ENCODE data around the gene CCDC12. TPM values are rescaled to one million over a fixed set of nuclear protein-coding genes. Genes with fewer than 3 reads are reported as not detected.
A peak's percentile ranks its signal among the peaks of the same experiment; 100 is the strongest.
"Not testable (repeated sequence)": the region's sequence is repeated elsewhere in the genome, so short reads cannot be mapped to it uniquely, and the experiment has no call there.

Gene CCDC12
- polyA plus RNA-seq, 6 donors from 2014 or later, result 119 to 157 (median 123) TPM

DNA sequence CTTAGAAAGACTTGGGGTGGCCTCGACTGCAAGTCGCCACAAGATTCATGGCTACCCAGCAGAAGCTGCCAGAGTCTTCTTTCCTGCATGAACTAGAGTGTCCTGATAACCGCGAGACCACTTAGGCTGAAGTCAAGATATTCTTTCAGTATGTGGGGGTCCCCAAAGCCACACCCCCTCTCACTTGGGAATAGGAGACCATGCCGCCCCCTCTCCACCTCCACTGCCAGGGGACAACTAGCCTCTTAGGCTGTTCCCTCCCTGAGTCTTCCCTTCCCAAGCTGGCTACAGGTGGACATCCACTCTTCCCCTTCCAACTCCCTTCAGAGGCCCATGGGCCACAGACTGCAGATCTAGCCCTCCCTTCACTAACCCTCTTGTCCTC is 1.3 kb upstream of the CCDC12 start:
- Mint-ChIP-seq H3K27ac (peak overlapping the region in 4 of 6 donors; percentile 81 to 96 (median 86)), H3K36me3 (no peaks in the 10 kb centered on the region), H3K4me1 (peaks cover 54 to 72% (median 54%) of the 10 kb centered on the region in 3 donors), H3K27me3 (no peaks in the 10 kb centered on the region), H3K4me3 (peak overlapping the region; percentile 66 to 100 (median 88)), H3K9me3 (no peaks in the 10 kb centered on the region)
- ATAC-seq (ENCODE audit: low read depth in 2 of 2) (no peak), DNase-seq (no peak)

- Mint-ChIP-seq H3K4me1 (peaks cover 62 to 90% (median 68%) of the 10 kb centered on the region in 3 donors), H3K27me3 (no peaks in the 10 kb centered on the region), H3K9me3 (no peaks in the 10 kb centered on the region), H3K36me3 (no peaks in the 10 kb centered on the region), H3K27ac (peak overlapping the region; percentile 66 to 99 (median 96)), H3K4me3 (peak overlapping the region; percentile 87 to 100 (median 96))
- peak; percentile 63 for DNase-seq
- peak; percentile 32 to 41 for ATAC-seq (ENCODE audit: low read depth in 2 of 2)
Observed at GRCh38 chr3:46974421-46975171, 1.9 kb downstream of the CCDC12 start.

GRCh38 chr3:46972396-46972795 is 4.1 kb downstream of the CCDC12 start:
- Mint-ChIP-seq H3K27ac (peak overlapping the region; percentile 77 to 93 (median 90)), H3K27me3 (no peaks in the 10 kb centered on the region), H3K36me3 (no peaks in the 10 kb centered on the region), H3K4me1 (peaks cover 61 to 97% (median 72%) of the 10 kb centered on the region in 3 donors), H3K9me3 (no peaks in the 10 kb centered on the region), H3K4me3 (peak overlapping the region; percentile 76 to 92 (median 86))
- ATAC-seq (ENCODE audit: low read depth in 2 of 2) (no peak), DNase-seq (peak; percentile 20)

GRCh38 chr3:46971742-46972141 is 4.8 kb downstream of the CCDC12 start:
- H3K9me3 Mint-ChIP-seq, result no peaks in the 10 kb centered on the region
- peak overlapping the region; percentile 76 to 92 (median 86) for H3K4me3 Mint-ChIP-seq
- H3K27me3 Mint-ChIP-seq, result no peaks in the 10 kb centered on the region
- H3K36me3 Mint-ChIP-seq, result no peaks in the 10 kb centered on the region
- DNase-seq (no peak), ATAC-seq (ENCODE audit: low read depth in 2 of 2) (peak in 1 of 2 donors; percentile 4)
- H3K4me1 Mint-ChIP-seq, result peaks cover 65 to 97% (median 76%) of the 10 kb centered on the region in 3 donors
- H3K27ac Mint-ChIP-seq, result peak overlapping the region; percentile 53 to 93 (median 90)

DNA sequence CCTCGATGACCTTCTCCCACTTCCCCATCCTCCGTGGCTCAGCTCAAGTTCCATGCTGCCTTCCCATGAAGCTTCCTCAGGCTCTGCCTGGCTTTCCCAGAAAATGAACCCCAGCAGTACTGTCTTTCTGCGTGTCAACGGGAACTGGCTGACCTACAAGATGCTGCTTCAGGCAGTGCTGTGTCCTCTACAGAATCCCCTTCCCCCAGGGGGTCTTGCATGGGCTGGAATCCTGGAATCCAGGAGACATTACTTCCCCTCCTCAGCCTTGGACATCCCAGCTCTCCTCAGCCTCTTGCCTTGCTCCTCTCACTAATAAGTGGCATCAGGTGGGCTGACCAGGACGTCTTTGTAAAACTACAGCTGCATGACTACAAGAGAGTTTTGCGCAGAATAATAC is 5.4 kb downstream of the CCDC12 start:
- ATAC-seq (ENCODE audit: low read depth in 2 of 2) (no peak), DNase-seq (no peak)
- no peaks in the 10 kb centered on the region for H3K36me3 Mint-ChIP-seq
- no peaks in the 10 kb centered on the region for H3K9me3 Mint-ChIP-seq
- H3K4me3 Mint-ChIP-seq, result peak overlapping the region; percentile 76 to 92 (median 86)
- H3K4me1 Mint-ChIP-seq, result peaks cover 66 to 98% (median 82%) of the 10 kb centered on the region in 3 donors
- no peaks in the 10 kb centered on the region for H3K27me3 Mint-ChIP-seq
- peak overlapping the region; percentile 53 to 93 (median 91) for H3K27ac Mint-ChIP-seq

DNA sequence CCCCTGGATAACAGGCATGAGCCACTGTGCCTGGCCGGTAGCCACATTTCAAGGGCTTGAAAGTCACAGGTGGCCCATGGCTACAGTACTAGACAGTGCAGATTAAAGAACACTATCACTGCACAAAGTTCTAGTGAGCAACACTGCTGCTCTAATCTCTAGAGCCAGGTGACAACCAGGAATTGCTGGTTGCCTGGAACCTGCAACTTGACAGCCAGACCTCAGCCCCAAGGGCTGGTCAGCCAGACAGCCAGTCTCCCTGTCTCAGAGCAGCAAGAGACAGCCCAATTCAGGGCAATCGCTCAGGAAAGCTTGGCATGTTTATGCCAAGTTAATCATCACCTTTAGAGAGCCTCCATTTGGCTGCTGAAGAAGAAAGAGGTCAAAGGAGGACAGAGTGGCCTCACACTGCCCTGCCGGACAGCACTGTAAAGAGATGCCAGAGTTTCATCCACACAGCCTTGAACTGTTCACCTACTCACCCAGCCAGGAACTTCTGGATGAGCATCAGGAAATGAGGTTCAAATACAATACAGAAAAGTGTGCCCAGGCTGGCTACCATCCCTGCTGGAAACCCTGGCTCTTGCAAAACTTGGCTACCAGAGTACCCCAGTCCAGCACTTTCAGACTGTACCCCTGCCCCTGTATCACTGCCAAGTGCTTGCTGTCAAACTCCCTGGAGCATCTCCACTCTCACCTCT is 6.0 kb downstream of the CCDC12 start:
- peak overlapping the region in 4 of 6 donors; percentile 76 to 91 (median 88) for H3K27ac Mint-ChIP-seq
- H3K4me3 Mint-ChIP-seq, result peak overlapping the region in 6 of 8 donors; percentile 76 to 91 (median 86)
- no peak for ATAC-seq (ENCODE audit: low read depth in 2 of 2)
- DNase-seq, result no peak
- no peaks in the 10 kb centered on the region for H3K36me3 Mint-ChIP-seq
- H3K27me3 Mint-ChIP-seq, result no peaks in the 10 kb centered on the region
- H3K9me3 Mint-ChIP-seq, result no peaks in the 10 kb centered on the region
- peaks cover 72 to 100% (median 88%) of the 10 kb centered on the region in 3 donors for H3K4me1 Mint-ChIP-seq

DNA sequence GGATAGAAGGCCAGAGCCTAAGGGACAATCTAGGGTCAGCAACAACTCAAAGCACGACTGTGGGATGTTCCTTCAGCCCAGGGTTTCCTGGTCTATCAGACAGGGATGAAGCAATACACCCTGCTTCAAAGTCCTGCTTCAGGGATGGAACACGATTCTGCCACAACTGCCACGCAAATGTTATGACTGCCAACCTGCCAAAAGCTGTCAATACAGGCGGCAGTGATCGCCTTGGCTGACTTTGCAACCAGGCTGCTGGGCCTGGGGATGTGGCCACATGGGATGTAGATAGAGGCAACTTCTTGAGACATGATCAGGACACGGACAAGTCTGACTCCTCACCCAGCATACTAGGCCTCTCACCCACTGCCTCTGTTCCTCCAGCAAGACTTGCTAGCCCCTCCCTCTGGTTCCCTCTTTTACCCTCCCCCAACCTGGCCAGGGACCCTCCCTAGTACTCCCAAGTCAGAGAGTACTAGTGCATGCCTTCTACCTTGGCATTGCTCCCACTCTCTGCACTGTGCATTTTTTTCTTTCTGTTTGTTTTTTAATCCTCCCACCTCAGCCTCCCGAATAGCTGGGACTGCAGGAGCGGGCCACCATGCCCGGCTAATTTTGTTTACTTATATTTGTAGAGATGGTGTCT is 7.6 kb downstream of the CCDC12 start:
- H3K27me3 Mint-ChIP-seq, result no peaks in the 10 kb centered on the region
- H3K4me3 Mint-ChIP-seq, result peak overlapping the region in 2 of 8 donors; percentile 41 to 52
- no peak for ATAC-seq (ENCODE audit: low read depth in 2 of 2)
- H3K4me1 Mint-ChIP-seq, result peaks cover 69 to 90% (median 83%) of the 10 kb centered on the region in 3 donors
- no peak for DNase-seq
- H3K36me3 Mint-ChIP-seq, result no peaks in the 10 kb centered on the region
- peak overlapping the region in 4 of 6 donors; percentile 2 to 70 (median 48) for H3K27ac Mint-ChIP-seq
- no peaks in the 10 kb centered on the region for H3K9me3 Mint-ChIP-seq

GRCh38 chr3:46966811-46967210 is 9.7 kb downstream of the CCDC12 start:
- peak overlapping the region in 6 of 8 donors; percentile 34 to 70 (median 54) for H3K4me3 Mint-ChIP-seq
- ATAC-seq (ENCODE audit: low read depth in 2 of 2), result no peak
- peaks cover 64 to 80% (median 75%) of the 10 kb centered on the region in 3 donors for H3K4me1 Mint-ChIP-seq
- peaks cover 5 to 7% of the 10 kb centered on the region in 2 donors for H3K36me3 Mint-ChIP-seq
- peak overlapping the region in 4 of 6 donors; percentile 75 to 96 (median 90) for H3K27ac Mint-ChIP-seq
- no peaks in the 10 kb centered on the region for H3K9me3 Mint-ChIP-seq
- no peaks in the 10 kb centered on the region for H3K27me3 Mint-ChIP-seq
- DNase-seq, result no peak

DNA sequence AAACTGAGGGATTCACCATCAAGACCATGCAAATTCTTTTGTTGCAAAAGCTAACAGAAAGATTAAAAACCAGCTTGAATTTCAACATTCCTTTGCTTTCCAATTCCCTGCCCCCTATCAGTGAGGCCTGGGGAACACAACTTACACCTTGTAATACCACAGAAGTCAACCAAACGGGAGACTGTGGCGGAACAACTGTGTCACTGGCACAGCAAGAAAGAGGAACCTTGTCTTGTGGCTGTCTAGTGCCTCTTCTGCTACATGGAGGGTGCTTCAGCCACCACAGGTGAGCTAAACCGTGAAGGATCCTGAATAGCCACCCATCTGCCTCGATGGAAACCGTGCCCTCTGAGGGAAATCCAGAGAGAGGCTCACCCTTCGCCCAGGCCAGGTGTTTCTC is 11.4 kb downstream of the CCDC12 start:
- Mint-ChIP-seq H3K27me3 (no peaks in the 10 kb centered on the region), H3K4me3 (peak overlapping the region in 7 of 8 donors; percentile 41 to 78 (median 59)), H3K27ac (peak overlapping the region in 5 of 6 donors; percentile 74 to 95 (median 87)), H3K36me3 (peaks cover 5 to 7% of the 10 kb centered on the region in 2 donors), H3K9me3 (no peaks in the 10 kb centered on the region), H3K4me1 (peaks cover 66 to 80% (median 75%) of the 10 kb centered on the region in 3 donors)
- peak; percentile 45 for DNase-seq
- ATAC-seq (ENCODE audit: low read depth in 2 of 2), result peak; percentile 98 to 99

- not testable (repeated sequence) for H3K27me3 Mint-ChIP-seq; H3K9me3 Mint-ChIP-seq; H3K36me3 Mint-ChIP-seq; H3K4me3 Mint-ChIP-seq; H3K27ac Mint-ChIP-seq; DNase-seq; ATAC-seq (ENCODE audit: low read depth in 2 of 2)
- peaks cover 72 to 80% (median 77%) of the 10 kb centered on the region in 3 donors for H3K4me1 Mint-ChIP-seq
Observed at GRCh38 chr3:46964038-46964590, 12.4 kb downstream of the CCDC12 start.

DNA sequence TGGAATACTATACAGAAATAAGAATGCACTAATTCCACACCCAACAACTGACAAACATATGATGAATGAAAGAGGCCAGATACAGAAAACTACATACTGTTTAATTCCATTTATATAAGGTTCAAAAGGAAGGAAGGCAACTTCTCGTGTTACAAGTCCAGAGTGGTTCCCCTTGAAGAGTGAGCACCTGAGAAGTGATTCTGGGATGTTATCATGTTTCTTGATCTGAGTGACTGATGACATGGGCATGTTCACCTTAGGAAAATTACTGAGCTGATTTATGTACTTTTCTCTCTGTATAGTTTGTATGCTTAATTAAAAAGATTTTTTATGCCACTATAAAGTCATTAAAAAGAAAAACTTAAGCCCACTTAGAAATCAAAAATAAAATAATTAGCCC is 13.6 kb downstream of the CCDC12 start:
- no peak for DNase-seq
- no peak for ATAC-seq (ENCODE audit: low read depth in 2 of 2)
- Mint-ChIP-seq H3K27ac (peak overlapping the region in 1 of 6 donors; percentile 32), H3K4me1 (peaks cover 74 to 80% (median 76%) of the 10 kb centered on the region in 3 donors), H3K4me3 (no peak overlapping the region), H3K27me3 (no peaks in the 10 kb centered on the region), H3K9me3 (no peaks in the 10 kb centered on the region), H3K36me3 (peaks cover 5 to 7% of the 10 kb centered on the region in 2 donors)

DNA sequence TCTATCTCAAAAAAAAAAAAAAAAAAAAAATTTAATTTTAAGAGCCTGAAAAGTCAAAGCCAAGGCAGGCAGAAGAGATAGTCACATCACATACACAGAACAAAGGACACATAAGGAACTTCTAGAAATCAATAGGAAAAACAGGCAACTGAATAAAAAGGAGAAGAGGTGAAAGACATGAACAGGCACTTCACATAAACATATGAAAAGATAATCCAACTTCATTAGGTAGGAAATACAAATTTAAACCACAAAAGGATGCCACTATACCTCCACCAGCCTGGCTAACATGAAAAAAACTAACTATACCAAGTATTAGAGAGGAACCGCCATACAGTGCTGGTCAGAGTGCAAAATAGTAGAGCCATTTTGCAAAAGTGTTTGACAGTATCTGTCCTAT is 14.1 kb downstream of the CCDC12 start:
- ATAC-seq (ENCODE audit: low read depth in 2 of 2) (no peak), DNase-seq (no peak)
- H3K36me3 Mint-ChIP-seq, result peaks cover 5 to 7% of the 10 kb centered on the region in 2 donors
- H3K27me3 Mint-ChIP-seq, result no peaks in the 10 kb centered on the region
- H3K4me1 Mint-ChIP-seq, result peaks cover 74 to 80% (median 74%) of the 10 kb centered on the region in 3 donors
- peak overlapping the region in 3 of 6 donors; percentile 32 to 49 (median 35) for H3K27ac Mint-ChIP-seq
- H3K9me3 Mint-ChIP-seq, result no peaks in the 10 kb centered on the region
- H3K4me3 Mint-ChIP-seq, result peak overlapping the region in 1 of 8 donors; percentile 30

DNA sequence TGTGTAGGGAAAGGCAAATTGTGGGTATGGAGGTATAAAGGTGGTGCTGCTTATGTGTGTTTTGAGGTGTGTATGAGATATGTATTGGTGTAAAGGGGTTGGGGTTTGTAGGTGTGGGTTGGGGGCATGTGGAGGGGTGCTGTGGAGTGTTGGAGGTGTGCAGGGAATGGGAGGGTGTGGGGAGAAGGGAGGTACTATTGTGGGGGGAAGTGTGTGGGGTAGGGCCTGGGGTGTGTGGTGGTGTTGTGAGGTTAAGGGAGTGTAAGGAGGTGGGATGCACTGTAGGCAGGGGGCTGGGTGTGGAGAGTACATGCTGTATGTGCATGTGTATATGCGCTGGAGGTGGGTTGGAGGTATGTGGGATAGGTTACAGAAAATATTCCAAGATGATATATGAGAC is 15.7 kb downstream of the CCDC12 start:
- H3K4me3 Mint-ChIP-seq, result peak overlapping the region in 5 of 8 donors; percentile 1 to 75 (median 31)
- H3K36me3 Mint-ChIP-seq, result peaks cover 5 to 7% of the 10 kb centered on the region in 2 donors
- no peaks in the 10 kb centered on the region for H3K9me3 Mint-ChIP-seq
- H3K27ac Mint-ChIP-seq, result peak overlapping the region in 4 of 6 donors; percentile 53 to 88 (median 81)
- DNase-seq (no peak), ATAC-seq (ENCODE audit: low read depth in 2 of 2) (no peak)
- no peaks in the 10 kb centered on the region for H3K27me3 Mint-ChIP-seq
- peaks cover 65 to 80% (median 71%) of the 10 kb centered on the region in 3 donors for H3K4me1 Mint-ChIP-seq

Data from naive B cell (primary cell).